Tibial nerve (tissue), 4 donors: ENCODE results near the gene NSDHL.
A peak's percentile ranks its signal among the peaks of the same experiment; 100 is the strongest.

Experiments
- CTCF ChIP-seq, 5 experiments: fragments of 200-600 bp in 3 of 5; fragments of 450-650 bp in 2 of 5; sonication (generic) in 3 of 5; IDR thresholded peaks; one replicate each; pipeline ENCODE4 v1.5.1; 2016 to 2019; ENCODE audit warnings: antibody characterized with exemption in 5 of 5, mild to moderate bottlenecking in 3 of 5, moderate library complexity in 2 of 5
- EP300 ChIP-seq, 2 donors: sonication (generic); formaldehyde crosslinking; IDR thresholded peaks; one replicate each; pipeline ENCODE4 v1.6.1; 2017; ENCODE audit warnings: antibody characterized with exemption in 2 of 2, mild to moderate bottlenecking in 1 of 2
- POLR2A ChIP-seq, 2 donors: fragments of 450-650 bp; IDR thresholded peaks; one replicate each; pipeline ENCODE4 v1.6.1; 2017; ENCODE audit warnings: antibody characterized with exemption in 2 of 2, mild to moderate bottlenecking in 2 of 2, moderate library complexity in 2 of 2

GRCh38 chrX:152830312-152831305 lies at the start of gene NSDHL, which contains the start of gene CETN2:
- TF ChIP-seq POLR2A (IDR thresholded peaks at IDR 0.05) (peak in 1 of 2 donors; percentile 36), CTCF (IDR thresholded peaks at IDR 0.05) (peak in 1 of 5 experiments; percentile 22), EP300 (IDR thresholded peaks at IDR 0.05) (peak; percentile 37 to 57)
